ENCODE results near the gene ENOX1.
A peak's percentile ranks its signal among the peaks of the same experiment; 100 is the strongest.

The ENOX1 gene

GRCh38 chr13:43567608-43568007 is 219.2 kb downstream of the ENOX1 start:
- Histone ChIP-seq H2AK5ac (ENCODE audit: low read length) (no peak overlapping the region), H3K9me3 (ENCODE audit: insufficient read depth, low read depth, low read length) (no peaks in the 10 kb centered on the region), H3K79me1 (ENCODE audit: low read length) (no peaks in the 10 kb centered on the region), H3K9ac (ENCODE audit: low read length) (no peak overlapping the region), H4K12ac (ENCODE audit: low read depth, low read length) (no peak overlapping the region), H4K91ac (ENCODE audit: low read depth, low read length) (no peak overlapping the region), H2BK120ac (ENCODE audit: insufficient read depth, low read length, poor library complexity) (no peak overlapping the region), H3K4me3 (ENCODE audit: low read depth, low read length) (no peak overlapping the region), H3K4me2 (ENCODE audit: low read length) (no peak overlapping the region), H3K36me3 (ENCODE audit: control insufficient read depth in 1 of 2, insufficient read depth in 2 of 2, low read length in 2 of 2) (no peaks in the 10 kb centered on the region), H2BK5ac (ENCODE audit: low read depth, low read length, poor library complexity) (no peak overlapping the region), H3K18ac (ENCODE audit: low read length) (no peak overlapping the region), H3K4me1 (ENCODE audit: control insufficient read depth in 1 of 2, insufficient read depth in 2 of 2, low read length in 2 of 2) (peaks cover 0 to 2% of the 10 kb centered on the region in 2 experiments), H3K14ac (ENCODE audit: low read length) (no peak overlapping the region), H2BK12ac (ENCODE audit: low read length) (no peak overlapping the region), H2AFZ (ENCODE audit: insufficient read depth, low read length, poor library complexity) (no peak overlapping the region), H3K27me3 (ENCODE audit: insufficient read depth, low read length) (no peaks in the 10 kb centered on the region), H3K4ac (ENCODE audit: low read depth, low read length) (no peak overlapping the region), H3K27ac (ENCODE audit: low read depth, low read length) (no peak overlapping the region), H3K79me2 (ENCODE audit: control insufficient read depth, insufficient read depth, low read length, poor library complexity) (no peaks in the 10 kb centered on the region), H4K8ac (ENCODE audit: low read depth, low read length) (no peak overlapping the region), H3K23ac (ENCODE audit: low read length) (no peak overlapping the region)
- no CpG with 5 or more reads among the region's 1 CpG for WGBS (ENCODE audit: extremely low coverage, insufficient coverage, insufficient read length)
- peak in 1 of 2 donors; percentile 64 for DNase-seq

- no peak overlapping the region for H3K14ac ChIP-seq (ENCODE audit: low read length)
- no peaks in the 10 kb centered on the region for H3K27me3 ChIP-seq (ENCODE audit: insufficient read depth, low read length)
- H3K36me3 ChIP-seq (ENCODE audit: control insufficient read depth in 1 of 2, insufficient read depth in 2 of 2, low read length in 2 of 2): no peaks in the 10 kb centered on the region
- H3K4me3 ChIP-seq (ENCODE audit: low read depth, low read length): no peak overlapping the region
- WGBS (ENCODE audit: extremely low coverage, insufficient coverage, insufficient read length): no CpG with 5 or more reads among the region's 1 CpG
- no peak overlapping the region for H4K8ac ChIP-seq (ENCODE audit: low read depth, low read length)
- no peak overlapping the region for H2AFZ ChIP-seq (ENCODE audit: insufficient read depth, low read length, poor library complexity)
- H3K18ac ChIP-seq (ENCODE audit: low read length): no peak overlapping the region
- H3K27ac ChIP-seq (ENCODE audit: low read depth, low read length): no peak overlapping the region
- H2BK5ac ChIP-seq (ENCODE audit: low read depth, low read length, poor library complexity): no peak overlapping the region
- no peak overlapping the region for H4K12ac ChIP-seq (ENCODE audit: low read depth, low read length)
- no peak overlapping the region for H2AK5ac ChIP-seq (ENCODE audit: low read length)
- no peaks in the 10 kb centered on the region for H3K9me3 ChIP-seq (ENCODE audit: insufficient read depth, low read depth, low read length)
- H3K4me2 ChIP-seq (ENCODE audit: low read length): no peak overlapping the region
- no peak for DNase-seq
- no peaks in the 10 kb centered on the region for H3K79me1 ChIP-seq (ENCODE audit: low read length)
- no peaks in the 10 kb centered on the region for H3K4me1 ChIP-seq (ENCODE audit: control insufficient read depth in 1 of 2, insufficient read depth in 2 of 2, low read length in 2 of 2)
- no peak overlapping the region for H3K4ac ChIP-seq (ENCODE audit: low read depth, low read length)
- H3K23ac ChIP-seq (ENCODE audit: low read length): no peak overlapping the region
- no peak overlapping the region for H3K9ac ChIP-seq (ENCODE audit: low read length)
- H2BK12ac ChIP-seq (ENCODE audit: low read length): no peak overlapping the region
- no peak overlapping the region for H2BK120ac ChIP-seq (ENCODE audit: insufficient read depth, low read length, poor library complexity)
- no peak overlapping the region for H4K91ac ChIP-seq (ENCODE audit: low read depth, low read length)
- no peaks in the 10 kb centered on the region for H3K79me2 ChIP-seq (ENCODE audit: control insufficient read depth, insufficient read depth, low read length, poor library complexity)
Measured at GRCh38 chr13:43564952-43565351, 221.8 kb downstream of the ENOX1 start.

- Histone ChIP-seq H3K4me3 (ENCODE audit: low read depth, low read length) (no peak overlapping the region), H3K36me3 (ENCODE audit: control insufficient read depth in 1 of 2, insufficient read depth in 2 of 2, low read length in 2 of 2) (no peaks in the 10 kb centered on the region), H3K23ac (ENCODE audit: low read length) (no peak overlapping the region), H3K9me3 (ENCODE audit: insufficient read depth, low read depth, low read length) (no peaks in the 10 kb centered on the region), H3K79me2 (ENCODE audit: control insufficient read depth, insufficient read depth, low read length, poor library complexity) (no peaks in the 10 kb centered on the region), H2BK5ac (ENCODE audit: low read depth, low read length, poor library complexity) (no peak overlapping the region), H3K18ac (ENCODE audit: low read length) (no peak overlapping the region), H4K12ac (ENCODE audit: low read depth, low read length) (no peak overlapping the region), H3K4me2 (ENCODE audit: low read length) (no peak overlapping the region), H2AK5ac (ENCODE audit: low read length) (no peak overlapping the region), H3K27me3 (ENCODE audit: insufficient read depth, low read length) (no peaks in the 10 kb centered on the region), H4K8ac (ENCODE audit: low read depth, low read length) (no peak overlapping the region), H3K14ac (ENCODE audit: low read length) (no peak overlapping the region), H3K4me1 (ENCODE audit: control insufficient read depth in 1 of 2, insufficient read depth in 2 of 2, low read length in 2 of 2) (no peaks in the 10 kb centered on the region), H3K9ac (ENCODE audit: low read length) (no peak overlapping the region), H3K4ac (ENCODE audit: low read depth, low read length) (no peak overlapping the region), H4K91ac (ENCODE audit: low read depth, low read length) (no peak overlapping the region), H2AFZ (ENCODE audit: insufficient read depth, low read length, poor library complexity) (no peak overlapping the region), H2BK12ac (ENCODE audit: low read length) (no peak overlapping the region), H3K27ac (ENCODE audit: low read depth, low read length) (no peak overlapping the region), H3K79me1 (ENCODE audit: low read length) (no peaks in the 10 kb centered on the region), H2BK120ac (ENCODE audit: insufficient read depth, low read length, poor library complexity) (no peak overlapping the region)
- WGBS (ENCODE audit: extremely low coverage, insufficient coverage, insufficient read length): no CpG with 5 or more reads among the region's 4 CpGs
- no peak for DNase-seq
Measured at GRCh38 chr13:43561081-43561480, 225.7 kb downstream of the ENOX1 start.

GRCh38 chr13:43558939-43559338 is 227.8 kb downstream of the ENOX1 start:
- Histone ChIP-seq H4K91ac (ENCODE audit: low read depth, low read length) (no peak overlapping the region), H3K18ac (ENCODE audit: low read length) (no peak overlapping the region), H2AFZ (ENCODE audit: insufficient read depth, low read length, poor library complexity) (no peak overlapping the region), H3K27me3 (ENCODE audit: insufficient read depth, low read length) (no peaks in the 10 kb centered on the region), H2BK12ac (ENCODE audit: low read length) (no peak overlapping the region), H3K9ac (ENCODE audit: low read length) (no peak overlapping the region), H2BK120ac (ENCODE audit: insufficient read depth, low read length, poor library complexity) (no peak overlapping the region), H3K79me2 (ENCODE audit: control insufficient read depth, insufficient read depth, low read length, poor library complexity) (no peaks in the 10 kb centered on the region), H2AK5ac (ENCODE audit: low read length) (no peak overlapping the region), H3K4ac (ENCODE audit: low read depth, low read length) (no peak overlapping the region), H3K9me3 (ENCODE audit: insufficient read depth, low read depth, low read length) (no peaks in the 10 kb centered on the region), H4K12ac (ENCODE audit: low read depth, low read length) (no peak overlapping the region), H3K27ac (ENCODE audit: low read depth, low read length) (no peak overlapping the region), H3K79me1 (ENCODE audit: low read length) (no peaks in the 10 kb centered on the region), H4K8ac (ENCODE audit: low read depth, low read length) (no peak overlapping the region), H3K23ac (ENCODE audit: low read length) (no peak overlapping the region), H3K14ac (ENCODE audit: low read length) (no peak overlapping the region), H2BK5ac (ENCODE audit: low read depth, low read length, poor library complexity) (no peak overlapping the region), H3K36me3 (ENCODE audit: control insufficient read depth in 1 of 2, insufficient read depth in 2 of 2, low read length in 2 of 2) (no peaks in the 10 kb centered on the region), H3K4me1 (ENCODE audit: control insufficient read depth in 1 of 2, insufficient read depth in 2 of 2, low read length in 2 of 2) (no peaks in the 10 kb centered on the region), H3K4me2 (ENCODE audit: low read length) (no peak overlapping the region), H3K4me3 (ENCODE audit: low read depth, low read length) (no peak overlapping the region)
- no peak for DNase-seq
- no CpG with 5 or more reads among the region's 1 CpG for WGBS (ENCODE audit: extremely low coverage, insufficient coverage, insufficient read length)
